GM18499 (cell line): ENCODE data around the gene TSKS.
"Not testable (repeated sequence)": the region's sequence is repeated elsewhere in the genome, so short reads cannot be mapped to it uniquely, and the experiment has no call there.

Experiments
- ATAC-seq: cut with Tn5 transposase; IDR thresholded peaks from one replicate; pipeline ENCODE4 v1.9.1; 2021; ENCODE audit warnings: moderate number of reproducible peaks; ENCODE audit not compliant: insufficient read depth, unreplicated experiment

The TSKS gene

DNA sequence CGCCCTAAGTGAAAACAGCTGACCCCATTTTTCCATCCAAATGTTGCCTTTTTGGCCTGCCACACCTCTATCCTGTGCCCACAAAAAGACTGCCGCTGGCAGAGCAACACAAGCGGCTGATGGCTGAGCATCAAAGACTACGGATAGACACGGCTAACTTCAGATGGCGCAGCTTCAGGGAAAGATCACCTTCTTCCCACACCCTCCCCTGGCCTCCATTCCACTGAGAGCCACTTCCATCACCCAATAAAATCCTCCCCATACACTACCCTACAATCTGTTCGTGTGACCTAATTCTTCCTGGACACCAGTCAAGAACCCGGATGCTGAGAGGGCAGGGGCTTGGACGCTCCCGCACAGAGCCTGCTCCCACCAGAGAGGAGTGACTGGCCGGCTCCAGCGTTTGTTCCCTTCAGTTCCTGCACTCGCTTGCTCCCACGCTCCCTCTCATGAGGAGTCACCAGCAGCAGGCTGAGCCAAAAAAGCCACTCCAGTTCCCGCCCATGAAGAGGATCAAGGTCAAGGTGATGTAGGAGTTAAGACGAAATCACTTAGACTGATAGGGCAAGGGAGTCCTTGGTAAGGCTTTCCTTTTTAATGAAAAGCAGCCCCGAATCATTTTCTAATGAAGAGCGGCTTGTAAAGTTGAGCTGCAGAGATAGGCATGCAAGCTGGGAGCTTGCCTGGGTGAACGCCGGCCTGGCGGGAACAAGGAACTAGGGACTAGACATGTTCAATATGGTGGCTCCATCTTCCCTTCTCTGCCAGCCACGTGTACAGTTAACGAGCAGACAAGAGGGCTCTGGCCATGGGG, 35.7 kb downstream of the TSKS start:
- ATAC-seq: no peak

DNA sequence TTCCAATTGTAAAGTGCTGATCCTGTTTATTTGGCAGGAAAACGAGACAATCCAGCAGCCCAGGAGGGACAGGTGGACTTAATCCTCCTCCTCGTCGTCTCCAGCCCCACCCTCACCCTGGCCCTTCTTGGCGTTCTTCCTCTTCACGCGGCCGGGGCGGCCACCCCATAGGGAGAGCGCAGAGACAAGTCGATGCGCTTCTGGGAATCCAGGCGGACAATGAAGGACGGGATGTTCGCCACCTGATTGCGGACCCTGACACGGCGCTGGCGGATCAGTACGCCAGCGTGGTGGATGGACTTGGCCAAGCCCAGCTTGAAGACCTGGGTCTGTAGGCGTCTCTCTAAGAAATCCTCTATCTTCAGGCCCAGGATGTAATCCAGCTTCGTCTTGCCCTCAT, 43.7 kb downstream of the TSKS start:
- ATAC-seq: not testable (repeated sequence)

DNA sequence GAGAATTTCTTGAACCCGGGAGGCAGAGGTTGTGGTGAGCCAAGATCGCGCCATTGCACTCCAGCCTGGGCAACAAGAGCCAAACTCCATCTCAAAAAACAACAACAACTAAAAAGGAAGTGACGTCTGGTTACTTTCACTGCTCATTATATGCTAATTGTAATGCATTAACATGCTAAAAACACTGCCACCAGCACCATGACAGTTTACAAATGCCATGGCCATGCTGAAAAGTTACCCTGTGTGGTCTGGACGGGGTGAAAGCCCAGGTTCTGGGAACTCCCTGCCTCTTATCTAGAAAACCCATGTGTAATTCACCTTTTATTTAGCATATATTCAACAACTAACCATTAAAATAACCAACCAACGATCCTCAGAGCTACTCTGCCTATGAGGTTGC, 44.1 kb downstream of the TSKS start:
- ATAC-seq: no peak

DNA sequence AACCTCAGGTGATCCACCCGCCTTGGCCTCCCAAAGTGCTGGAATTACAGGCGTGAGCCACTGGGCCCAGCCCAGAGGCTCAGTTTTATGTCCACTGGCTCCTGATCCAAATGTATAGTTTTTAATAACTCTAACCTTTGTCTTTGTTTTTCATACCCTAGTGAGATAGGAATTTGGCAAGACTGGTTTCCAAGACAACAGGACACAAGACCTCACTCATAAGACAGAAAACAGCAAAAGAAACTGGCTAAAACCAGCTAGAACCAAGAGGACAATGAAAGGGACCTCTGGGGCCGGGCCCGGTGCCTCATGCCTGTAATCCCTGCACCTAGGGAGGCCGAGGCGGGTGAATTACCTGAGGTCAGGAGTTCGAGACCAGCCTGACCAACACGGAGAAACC, 44.6 kb downstream of the TSKS start:
- no peak for ATAC-seq

DNA sequence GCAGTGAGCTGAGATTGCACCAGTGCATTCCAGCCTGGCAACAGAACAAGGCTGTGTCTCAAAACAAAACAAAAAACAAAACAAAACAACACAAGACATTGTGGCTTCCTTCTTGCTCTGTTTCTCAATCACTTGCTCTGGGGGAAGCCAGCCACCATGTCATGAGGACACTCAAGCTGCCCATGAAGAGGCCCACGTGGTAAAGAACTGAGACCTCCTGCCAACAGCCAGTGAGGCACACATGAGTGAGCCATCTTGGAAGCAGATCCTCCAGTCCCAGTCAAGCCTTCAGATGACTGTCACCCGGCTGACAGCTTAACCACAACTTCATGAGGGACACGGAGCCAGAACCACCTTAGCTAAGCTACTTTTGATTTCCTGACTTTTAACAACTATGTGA, 47.0 kb downstream of the TSKS start:
- ATAC-seq: no peak

DNA sequence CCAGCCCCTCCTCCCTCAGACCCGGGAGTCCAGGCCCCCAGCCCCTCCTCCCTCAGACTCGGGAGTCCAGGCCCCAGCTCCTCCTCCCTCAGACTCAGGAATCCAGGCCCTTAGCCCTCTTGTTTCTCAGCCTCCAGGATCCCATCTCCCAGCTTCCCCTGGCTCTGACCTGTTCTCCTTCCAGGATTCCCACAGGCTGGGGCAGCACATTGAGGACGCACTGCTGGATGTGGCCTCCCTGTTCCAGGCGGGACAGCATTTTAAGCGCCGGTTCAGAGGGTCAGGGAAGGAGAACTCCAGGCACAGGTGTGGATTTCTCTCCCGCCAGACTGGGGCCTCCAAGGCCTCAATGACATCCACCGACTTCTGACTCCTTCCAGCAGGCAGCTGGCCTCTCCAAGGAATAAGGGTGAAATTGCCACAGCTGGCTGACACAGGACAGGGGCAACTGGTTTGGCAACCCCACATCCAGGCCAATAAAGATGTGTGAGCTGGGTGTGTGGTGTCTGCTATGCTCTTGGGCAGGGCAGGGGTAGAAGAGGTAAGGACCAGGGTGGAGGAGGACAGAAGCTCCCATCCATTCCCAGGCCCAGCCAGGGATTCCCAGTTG, 49.8 kb downstream of the TSKS start:
- no peak for ATAC-seq

DNA sequence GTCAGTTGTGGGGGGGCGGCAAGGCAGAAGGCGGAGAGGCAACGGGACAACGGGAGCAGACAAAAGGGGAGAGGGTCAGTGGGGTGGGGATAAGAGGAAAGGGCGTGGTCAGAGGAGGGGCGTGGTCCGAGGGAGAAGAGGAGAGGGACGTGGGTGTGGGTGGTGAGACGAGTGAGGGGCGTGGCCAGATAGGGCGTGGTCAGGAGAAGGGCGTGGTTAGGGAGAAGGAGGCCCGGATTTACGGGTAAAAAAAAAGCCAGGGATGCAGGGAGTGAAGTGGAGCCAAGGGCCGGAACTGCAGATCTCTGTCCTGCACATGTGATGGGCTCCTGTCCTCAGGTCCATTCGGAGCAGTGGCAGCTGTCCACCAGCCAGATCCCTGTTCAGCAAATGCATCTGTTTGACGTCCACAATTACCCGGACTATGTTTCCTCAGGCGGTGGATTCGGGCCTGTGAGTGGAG, 50.7 kb downstream of the TSKS start:
- no peak for ATAC-seq

DNA sequence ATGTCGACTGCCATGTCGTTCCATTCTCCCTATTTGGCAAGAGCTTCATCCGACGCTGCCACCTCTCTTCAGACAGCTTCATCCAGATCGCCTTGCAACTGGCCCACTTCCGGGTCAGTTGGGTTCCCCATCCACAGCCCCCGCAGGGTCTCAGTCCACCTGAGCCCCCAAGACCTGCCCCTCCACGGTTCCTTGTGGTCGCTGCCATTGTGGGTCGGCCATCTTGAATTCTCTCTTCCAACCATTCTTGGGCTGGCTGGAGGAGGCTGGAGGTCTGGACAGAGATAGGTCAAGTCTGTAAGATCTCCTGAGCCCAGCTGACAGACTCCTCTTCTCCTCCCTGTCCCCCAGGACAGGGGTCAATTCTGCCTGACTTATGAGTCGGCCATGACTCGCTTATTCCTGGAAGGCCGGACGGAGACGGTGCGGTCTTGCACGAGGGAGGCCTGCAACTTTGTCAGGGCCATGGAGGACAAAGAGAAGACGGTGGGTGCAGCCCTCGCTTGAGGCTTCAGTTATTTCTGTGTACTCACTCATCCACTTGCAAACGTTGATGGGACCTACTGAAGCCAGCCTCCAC, 52.6 kb downstream of the TSKS start:
- no peak for ATAC-seq

DNA sequence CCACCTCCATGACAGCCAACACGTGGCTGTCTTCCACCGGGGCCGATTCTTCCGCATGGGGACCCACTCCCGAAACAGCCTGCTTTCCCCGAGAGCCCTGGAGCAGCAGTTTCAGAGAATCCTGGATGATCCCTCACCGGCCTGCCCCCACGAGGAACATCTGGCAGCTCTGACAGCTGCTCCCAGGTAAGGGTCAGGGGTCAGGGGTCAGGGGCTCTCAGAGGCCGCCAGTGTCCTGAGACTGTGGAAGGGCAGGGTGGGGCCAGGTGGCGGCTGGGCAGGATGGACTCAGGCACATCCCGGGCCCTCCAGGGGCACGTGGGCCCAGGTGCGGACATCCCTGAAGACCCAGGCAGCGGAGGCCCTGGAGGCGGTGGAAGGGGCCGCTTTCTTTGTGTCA, 57.2 kb downstream of the TSKS start:
- no peak for ATAC-seq

DNA sequence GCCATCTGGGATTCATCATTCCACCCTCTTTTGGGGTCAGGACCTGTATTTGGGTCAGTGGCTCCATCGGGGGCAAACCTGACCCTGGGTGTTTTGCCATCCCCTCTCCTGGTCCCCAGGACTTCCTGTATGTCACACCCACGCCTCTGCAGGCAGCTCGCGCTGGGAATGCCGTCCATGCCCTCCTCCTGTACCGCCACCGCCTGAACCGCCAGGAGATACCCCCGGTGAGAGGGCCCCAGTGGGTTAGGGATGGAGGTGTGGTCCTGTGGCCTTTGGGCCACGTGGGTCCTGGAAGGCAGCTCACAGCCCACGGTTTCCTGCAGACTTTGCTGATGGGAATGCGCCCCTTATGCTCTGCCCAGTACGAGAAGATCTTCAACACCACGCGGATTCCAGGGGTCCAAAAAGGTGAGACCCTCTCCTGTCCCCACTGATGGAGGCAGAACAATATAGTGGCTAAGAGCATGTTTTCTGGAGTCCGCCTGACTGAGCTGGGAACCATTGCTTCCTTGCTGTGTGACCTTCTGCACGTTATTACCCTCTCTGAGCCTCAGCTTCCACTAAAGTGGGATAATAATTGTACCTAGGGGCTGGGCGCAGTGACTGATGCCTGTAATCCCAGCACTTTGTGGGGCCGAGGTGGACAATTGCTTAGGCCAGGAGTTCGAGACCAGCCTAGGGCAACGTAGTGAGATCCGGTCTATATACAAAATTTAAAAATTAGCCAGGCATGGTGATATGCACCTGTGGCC, 58.0 kb downstream of the TSKS start:
- no peak for ATAC-seq

DNA sequence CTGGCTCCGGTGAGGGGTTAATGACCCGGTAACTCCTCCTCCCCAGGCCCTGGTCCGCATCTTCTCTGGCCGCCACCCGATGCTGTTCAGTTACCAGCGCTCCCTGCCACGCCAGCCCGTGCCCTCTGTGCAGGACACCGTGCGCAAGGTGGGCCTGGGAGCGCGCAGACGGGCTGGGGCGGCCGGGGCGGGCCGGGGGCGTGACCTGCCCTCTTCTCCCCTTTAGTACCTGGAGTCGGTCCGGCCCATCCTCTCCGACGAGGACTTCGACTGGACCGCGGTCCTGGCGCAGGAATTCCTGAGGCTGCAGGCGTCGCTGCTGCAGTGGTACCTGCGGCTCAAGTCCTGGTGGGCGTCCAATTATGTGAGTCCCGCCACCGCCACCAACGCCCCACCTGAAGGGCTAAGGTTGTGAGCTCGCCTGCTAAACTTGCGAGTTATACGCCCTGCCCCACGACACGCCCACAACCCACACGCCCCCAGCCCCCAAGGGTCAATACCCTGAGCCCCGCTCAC, 61.8 kb downstream of the TSKS start:
- ATAC-seq: no peak

DNA sequence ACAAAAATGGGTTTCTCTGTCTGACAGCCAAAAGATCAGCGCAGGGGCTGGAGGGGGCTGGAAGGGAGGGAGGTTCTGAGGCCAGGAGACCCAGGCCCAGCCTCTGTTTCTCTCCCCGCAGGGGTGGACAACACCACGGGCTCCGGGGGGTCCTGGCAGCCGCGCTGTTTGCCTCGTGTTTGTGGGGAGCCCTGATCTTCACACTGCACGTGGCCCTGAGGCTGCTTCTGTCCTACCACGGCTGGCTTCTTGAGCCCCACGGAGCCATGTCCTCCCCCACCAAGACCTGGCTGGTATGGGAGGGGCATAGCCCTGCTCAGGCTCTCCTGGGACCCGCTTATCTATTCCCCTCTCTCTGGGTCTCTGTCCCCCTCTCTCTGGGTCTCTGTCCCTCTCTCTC, 62.5 kb downstream of the TSKS start:
- no peak for ATAC-seq

DNA sequence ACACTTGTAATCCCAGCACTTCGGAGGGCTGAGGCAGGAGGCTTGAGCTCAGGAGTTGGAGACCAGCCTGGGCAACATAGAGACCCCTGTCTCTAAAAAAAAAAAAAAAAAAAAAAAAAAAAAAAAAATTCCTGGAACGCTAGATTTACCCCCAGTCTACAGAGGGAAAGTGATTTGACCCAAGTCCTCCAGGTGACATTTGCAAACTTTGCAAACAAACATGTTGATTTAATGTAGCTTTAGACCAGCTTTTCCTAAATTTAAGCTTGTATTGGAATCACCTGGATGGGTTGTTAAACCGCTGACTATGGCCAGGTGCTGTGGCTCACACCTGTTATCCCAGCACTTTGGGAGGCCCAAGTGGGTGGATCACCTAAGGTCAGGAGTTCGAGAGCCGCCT, 63.7 kb downstream of the TSKS start:
- ATAC-seq: no peak

DNA sequence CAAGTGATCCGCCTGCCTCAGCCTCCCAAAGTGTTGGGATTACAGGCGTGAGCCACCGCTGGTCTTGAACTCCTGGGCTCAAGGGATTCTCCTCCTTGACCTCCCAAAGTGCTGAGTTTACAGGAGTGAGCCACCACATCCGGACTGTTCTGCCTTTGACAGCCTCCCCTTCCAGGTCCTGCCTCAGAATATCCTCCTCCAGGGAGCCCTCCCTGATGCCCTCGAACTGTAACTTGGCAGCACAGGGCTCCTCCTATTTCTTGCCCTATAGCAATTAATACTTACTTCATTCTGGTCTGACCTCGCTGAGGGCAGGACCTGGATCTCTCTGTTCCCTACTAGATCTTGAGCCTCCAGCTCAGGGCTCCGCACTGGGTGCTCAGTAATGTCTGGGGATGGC, 66.2 kb downstream of the TSKS start:
- no peak for ATAC-seq

DNA sequence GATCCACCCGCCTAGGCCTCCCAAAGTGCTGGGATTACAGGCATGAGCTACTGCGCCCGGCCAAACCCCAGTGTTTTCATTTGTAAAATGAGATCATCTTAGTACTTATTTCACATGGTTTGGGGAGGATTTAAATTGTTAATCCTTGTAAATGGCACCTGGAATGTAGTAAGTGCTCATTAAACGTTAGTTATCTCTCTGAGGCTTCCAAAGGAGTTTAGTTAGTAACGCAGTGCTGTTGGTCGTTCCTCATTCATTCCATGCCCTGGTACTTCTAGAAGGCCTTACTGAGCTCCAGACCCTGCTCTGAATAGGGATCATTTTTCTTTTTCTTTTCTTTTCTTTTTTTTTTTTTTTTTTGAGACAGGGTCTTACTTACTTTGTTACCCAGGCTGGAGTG, 67.0 kb downstream of the TSKS start:
- ATAC-seq: no peak

DNA sequence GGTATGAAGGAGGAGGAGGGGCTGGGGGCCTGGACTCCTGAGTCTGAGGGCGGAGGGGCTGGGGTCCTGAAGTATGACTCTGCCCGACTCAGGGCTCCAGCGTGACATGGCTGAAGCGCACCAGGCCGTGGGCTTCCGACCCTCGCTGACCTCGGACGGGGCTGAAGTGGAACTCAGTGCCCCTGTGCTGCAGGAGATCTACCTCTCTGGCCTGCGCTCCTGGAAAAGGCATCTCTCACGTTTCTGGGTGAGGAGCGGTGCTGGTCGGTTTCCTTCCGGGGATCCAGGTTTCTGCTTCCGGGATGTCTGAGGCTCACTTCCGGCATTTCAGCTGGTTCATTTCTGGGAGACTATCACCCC, 71.0 kb downstream of the TSKS start:
- no peak for ATAC-seq

DNA sequence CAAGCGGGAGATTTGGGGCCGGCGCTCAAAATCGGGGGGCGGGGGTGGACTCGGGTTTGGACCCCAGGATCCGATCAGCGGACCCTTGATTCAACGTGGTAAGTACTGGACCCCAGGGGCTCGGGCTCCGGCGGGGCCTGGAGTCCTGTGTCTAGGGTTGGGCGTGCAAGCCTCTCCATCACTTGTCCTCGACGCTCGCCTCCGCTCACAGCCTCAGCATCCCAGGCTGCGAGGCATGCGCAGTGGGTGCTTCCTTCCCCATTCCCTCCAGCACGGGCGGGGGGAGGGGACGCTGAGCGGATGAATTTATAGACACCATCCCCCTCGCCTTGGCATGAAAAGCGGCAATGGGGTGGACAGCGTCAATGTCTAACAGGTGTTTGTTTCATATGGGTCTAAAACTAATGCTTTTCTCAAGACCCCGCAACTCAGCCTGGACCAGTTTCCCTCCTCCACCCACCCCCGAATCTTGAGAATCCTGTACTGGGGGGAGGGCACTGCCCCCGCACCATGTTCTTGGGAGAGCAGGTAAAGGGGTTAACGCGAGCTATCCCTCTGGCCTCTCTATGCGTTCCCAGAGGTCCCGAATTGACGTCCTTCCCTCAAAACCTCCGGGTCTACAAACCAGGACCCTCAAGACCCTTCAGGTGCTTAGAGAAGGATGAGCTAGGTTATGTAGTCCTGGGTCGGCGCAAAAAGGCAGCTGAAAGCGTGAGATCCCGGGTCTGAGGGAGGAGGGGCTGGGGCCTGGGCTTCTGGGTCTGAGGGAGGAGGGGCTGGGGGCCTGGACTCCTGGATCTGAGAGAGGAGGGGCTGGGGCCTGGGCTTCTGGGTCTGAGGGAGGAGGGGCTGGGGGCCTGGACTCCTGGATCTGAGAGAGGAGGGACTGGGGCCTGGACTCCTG, 71.6 kb downstream of the TSKS start:
- no peak for ATAC-seq

DNA sequence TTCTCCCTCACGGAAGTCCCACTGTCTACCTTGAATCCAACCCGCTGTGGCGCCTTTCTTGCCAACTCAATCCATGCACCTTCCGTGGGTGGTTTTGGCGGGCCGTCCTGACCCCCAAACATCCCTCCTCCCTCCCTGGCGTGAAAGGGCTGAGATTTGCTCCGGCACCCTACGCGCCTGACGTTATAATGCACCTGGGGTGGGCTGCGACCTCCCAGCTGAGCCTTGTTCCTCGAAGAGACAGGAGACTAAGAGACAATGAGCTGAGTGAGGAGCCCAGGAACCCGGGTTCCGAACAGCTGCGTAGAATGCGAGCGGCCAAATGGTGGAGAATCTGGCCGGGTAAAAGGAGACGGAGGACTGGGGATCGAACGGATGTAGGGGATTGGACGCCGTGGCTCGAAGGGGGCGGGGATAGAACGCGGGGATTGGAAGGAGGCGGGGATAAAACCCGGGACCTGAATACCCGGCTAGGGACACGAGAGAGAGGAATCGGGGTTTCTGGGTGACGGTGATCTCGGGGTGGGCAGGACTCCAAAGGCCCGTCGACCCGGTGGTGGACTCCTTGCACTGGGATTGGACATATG, 72.4 kb downstream of the TSKS start, which contains the start of gene CPT1C:
CPT1C (plus strand) TSS at position 461 of the 587 bp plus-strand sequence. CDS start 1,137 bp downstream, outside the sequence.
- no peak for ATAC-seq

DNA sequence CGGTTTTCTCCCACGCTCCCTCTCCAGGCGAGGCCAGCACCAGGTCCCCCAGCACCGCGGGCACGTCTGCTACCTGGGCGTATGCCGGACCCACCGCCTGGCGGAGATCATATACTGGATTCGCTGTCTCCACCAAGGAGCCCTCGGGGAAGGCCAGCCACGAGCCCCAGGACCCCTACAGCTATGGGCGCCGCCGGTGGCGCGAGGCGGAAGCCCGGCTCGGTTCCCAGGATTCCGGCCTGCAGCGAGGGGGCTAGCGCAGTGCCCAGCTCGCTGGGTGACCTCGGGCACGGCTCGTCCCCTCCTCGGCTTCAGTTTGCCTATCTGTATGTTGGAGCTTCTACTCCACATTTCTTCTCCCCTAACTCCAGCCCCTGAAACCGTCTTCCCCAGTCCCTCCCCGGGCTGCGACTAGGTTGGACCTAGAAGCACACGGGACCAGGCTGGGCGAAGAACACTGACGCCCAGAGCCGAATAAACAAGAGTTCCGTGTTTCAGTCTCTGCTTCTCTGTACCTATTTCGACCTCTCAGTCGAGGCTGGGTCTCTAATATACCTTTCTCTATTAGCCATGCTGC, 72.9 kb downstream of the TSKS start:
- no peak for ATAC-seq
